Measurements from ENCODE around the gene SCMH1.

The SCMH1 gene

DNA sequence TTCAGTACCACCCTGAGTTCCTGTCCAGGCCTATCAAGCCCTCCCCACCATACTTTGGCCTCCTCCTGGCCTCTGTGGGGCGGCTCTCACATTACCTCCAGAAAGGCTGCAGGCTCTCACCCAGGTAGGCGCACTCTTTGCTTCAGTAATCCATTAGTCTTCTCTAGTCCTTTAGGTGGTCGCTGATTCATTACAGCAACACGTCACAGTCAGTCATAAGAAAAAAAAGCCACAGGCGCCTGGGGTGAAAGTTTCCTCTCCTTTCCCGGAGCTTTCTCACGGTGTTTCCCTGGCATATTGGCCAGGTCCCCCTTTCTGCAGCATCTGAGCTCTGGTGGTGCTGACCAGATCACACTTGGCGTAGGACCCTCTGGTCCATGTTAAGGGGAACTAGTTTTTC is 232.6 kb downstream of the SCMH1 start:
- DNase-seq (ENCODE audit: low read depth in 2 of 2, low spot score in 1 of 2): no peak

GRCh38 chr1:41006942-41007865 is 234.9 kb downstream of the SCMH1 start:
- DNase-seq (ENCODE audit: low read depth in 2 of 2, low spot score in 1 of 2): no peak

GRCh38 chr1:41005876-41006275 is 236.2 kb downstream of the SCMH1 start:
- DNase-seq (ENCODE audit: low read depth in 2 of 2, low spot score in 1 of 2): no peak

DNA sequence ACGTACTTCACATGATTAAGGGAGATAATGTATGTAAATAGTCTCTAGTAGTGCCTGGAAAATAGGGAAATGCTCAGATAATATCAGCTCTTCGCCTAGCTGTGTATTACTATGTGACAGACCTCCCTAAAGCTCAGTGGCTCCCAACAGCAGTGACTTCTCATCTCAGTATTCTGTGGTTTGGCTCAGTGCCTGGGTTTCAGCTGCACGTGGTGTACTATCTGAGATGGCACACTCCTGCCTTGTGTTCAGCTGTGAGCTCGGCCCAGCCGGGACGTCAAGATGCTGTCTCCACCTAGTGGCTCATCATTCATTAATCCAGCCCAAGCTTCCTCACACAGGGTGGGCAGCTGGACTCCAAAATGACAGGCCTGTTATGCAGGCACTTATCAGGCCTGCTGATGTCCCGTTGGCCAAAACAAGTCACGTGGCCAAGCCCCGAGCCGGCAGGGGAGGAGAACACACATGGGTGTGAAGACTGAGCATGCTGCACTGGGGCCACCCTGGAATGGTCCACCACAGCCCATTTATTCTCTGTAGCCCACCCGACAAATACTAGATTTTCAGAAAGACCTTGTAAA is 238.4 kb downstream of the SCMH1 start:
- peak; percentile 68 to 72 for DNase-seq (ENCODE audit: low read depth in 2 of 2, low spot score in 1 of 2)

DNA sequence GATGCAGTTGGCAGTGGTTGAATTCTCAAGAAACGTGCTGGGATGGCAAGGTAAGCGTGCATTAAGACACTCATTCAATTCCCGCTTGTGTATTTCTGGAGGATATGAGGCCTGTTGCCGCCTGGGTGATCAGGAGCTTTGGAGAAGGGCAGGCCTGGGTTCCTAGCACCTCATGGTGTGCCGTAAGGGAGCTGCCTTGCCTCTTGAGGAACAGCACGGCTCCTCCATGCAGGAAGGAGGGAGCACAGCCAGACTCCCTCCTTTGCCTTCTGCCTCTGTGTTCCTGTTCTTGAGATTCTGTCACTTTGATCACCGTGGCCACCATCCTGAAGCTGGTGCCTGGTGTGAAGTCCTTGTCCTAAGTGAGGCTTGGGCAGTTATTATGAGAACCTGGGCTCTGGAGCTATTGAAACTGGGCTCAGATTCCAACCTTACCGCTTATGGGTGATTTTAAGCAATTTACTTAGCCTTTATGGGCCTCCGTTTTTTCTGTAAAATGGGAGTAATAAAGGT is 238.9 kb downstream of the SCMH1 start:
- DNase-seq (ENCODE audit: low read depth in 2 of 2, low spot score in 1 of 2): no peak

GRCh38 chr1:40998668-40999067 is 243.4 kb downstream of the SCMH1 start:
- DNase-seq (ENCODE audit: low read depth in 2 of 2, low spot score in 1 of 2): no peak

- DNase-seq (ENCODE audit: low read depth in 2 of 2, low spot score in 1 of 2): no peak
Observed at GRCh38 chr1:40997096-40997495, 245.0 kb downstream of the SCMH1 start.

DNA sequence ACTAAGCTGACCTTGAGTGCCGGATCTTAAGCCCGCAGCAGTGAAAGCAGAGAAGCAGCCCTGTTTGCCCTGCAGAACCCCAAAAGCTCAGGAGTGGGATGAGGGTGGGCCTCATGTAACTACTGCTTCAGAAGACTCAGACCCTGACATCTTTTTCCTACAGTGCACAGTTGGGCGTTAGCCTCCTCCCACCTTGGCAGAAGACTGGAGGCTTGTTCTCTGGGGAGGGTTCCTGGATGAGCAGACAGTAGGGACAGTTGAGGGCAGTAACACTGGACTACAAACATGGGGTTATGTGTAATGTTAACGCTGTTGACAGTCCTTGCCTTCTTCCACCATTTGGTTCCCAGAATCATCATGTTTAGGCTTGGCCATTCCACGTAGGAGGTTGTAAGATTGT is 253.0 kb downstream of the SCMH1 start:
- no peak for DNase-seq (ENCODE audit: low read depth in 2 of 2, low spot score in 1 of 2)

DNA sequence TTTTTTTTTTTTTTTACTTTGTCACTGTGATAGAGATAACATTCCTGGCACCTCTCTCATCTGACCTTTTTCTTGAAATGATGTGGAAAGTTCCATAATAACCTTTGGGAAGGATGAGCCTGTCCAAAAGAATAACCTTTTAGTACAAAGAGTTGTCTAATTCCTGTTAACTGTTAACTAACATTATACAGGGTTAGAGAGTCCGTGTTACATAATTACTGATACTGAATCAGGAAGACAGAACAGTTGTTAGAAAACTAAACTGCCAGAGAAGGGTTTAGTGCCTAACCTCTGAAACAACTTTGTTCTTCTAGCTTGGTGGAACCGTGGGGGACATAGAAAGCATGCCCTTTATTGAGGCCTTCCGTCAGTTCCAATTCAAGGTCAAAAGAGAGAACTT is 253.8 kb downstream of the SCMH1 start:
- DNase-seq (ENCODE audit: low read depth in 2 of 2, low spot score in 1 of 2): no peak

- DNase-seq (ENCODE audit: low read depth in 2 of 2, low spot score in 1 of 2): no peak
Observed at GRCh38 chr1:40987439-40988276, 254.4 kb downstream of the SCMH1 start.

DNA sequence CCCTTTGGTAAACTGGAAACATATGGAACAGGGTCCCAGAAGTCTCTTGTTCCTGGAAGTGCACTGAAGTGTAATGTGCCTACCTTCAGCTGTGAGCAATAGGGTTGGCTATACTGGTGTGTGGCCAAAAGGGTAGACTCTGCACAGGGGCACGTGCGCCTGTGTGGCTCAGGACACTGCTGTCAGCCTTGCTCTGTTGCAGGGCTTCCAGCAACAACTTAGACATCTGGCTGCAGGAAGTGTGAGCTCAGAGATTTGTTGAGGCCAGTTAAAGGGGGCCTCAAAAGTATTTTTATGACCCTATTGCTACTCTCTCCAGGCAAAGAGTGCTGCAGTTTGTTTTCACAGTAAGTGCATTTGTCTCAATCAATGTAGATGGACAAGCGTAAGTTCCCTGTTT is 255.2 kb downstream of the SCMH1 start:
- no peak for DNase-seq (ENCODE audit: low read depth in 2 of 2, low spot score in 1 of 2)

DNA sequence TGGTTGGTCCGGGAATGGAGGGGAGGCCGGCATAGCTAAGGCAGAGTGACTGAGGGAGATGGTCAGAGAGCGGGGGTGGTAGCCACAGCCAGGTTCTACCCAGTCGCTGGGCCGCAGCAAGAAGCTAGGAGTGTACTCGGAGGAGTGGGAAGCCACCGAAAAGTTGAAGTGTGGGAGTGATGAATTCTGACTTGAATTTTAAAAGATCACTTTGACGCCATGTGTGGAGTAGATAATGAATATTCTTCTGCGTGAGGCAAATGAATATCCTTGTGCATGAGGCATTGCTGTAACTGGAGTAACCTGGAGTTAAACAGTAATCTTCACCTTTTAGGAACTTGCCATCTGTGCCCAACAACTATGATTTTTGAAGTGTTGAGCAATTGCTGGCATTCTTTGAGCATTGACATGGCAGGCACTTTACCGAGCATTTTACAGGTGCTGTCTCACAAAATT is 255.8 kb downstream of the SCMH1 start:
- no peak for DNase-seq (ENCODE audit: low read depth in 2 of 2, low spot score in 1 of 2)

DNA sequence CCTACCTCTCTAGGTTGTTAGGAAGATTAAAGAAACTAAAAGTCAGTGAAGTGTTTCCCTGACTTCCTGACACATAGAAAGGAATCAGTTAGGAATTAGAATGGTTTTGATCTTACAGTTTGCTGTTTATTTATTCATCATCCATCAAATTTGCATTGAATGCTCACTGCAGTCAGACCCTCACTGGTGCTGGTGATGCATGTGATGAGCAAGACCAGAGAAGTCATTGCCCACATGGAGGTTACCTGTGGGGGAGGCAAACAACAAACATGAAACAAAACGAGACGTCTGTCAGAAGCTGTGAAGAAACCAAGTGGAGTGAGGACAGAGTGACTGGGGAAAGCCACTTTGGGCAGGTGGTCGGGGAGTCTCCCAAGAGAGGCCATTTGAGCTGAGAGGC is 256.2 kb downstream of the SCMH1 start:
- no peak for DNase-seq (ENCODE audit: low read depth in 2 of 2, low spot score in 1 of 2)

- no peak for DNase-seq (ENCODE audit: low read depth in 2 of 2, low spot score in 1 of 2)
Observed at GRCh38 chr1:40985161-40985560, 256.9 kb downstream of the SCMH1 start.

GRCh38 chr1:40984531-40984930 is 257.6 kb downstream of the SCMH1 start:
- no peak for DNase-seq (ENCODE audit: low read depth in 2 of 2, low spot score in 1 of 2)

DNA sequence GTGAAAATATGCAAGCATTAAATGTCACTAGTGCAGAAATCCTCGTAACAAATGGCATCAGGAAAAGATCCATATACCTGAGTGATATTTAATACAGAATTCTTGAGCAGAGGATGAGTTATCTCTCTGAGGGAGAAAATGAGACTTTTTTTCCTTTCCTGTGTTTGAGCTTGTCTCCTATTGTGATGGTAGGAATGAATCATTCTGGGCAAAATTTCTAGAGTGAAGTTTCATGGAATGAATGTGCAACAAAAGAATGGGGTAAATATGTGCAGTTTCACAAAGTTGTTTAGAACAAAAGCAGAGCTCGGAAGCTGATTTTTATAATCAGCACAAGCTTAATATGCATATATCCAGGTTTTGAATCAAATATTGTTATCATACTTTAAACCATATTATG is 258.0 kb downstream of the SCMH1 start:
- no peak for DNase-seq (ENCODE audit: low read depth in 2 of 2, low spot score in 1 of 2)

- DNase-seq (ENCODE audit: low read depth in 2 of 2, low spot score in 1 of 2): no peak
Observed at GRCh38 chr1:40983286-40983685, 258.8 kb downstream of the SCMH1 start.

DNA sequence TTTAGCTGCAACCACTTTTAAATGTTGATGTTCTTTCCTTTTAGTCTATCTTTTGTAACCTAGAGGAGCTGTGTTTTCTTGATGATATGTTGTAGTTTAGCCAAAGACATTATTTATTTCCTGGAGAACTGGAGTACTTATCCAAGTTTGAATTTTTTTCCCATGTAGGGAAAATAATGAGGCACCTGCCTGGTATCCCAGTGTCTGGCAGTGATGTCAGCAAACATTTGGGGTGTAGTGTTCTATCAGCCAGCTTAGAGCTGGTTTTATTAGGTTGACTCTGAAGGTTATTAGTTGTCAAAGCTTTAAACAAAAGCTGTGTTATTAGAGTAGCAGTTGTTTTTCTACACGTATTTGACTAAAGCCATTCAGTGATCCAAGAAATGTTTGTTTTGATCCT is 259.4 kb downstream of the SCMH1 start:
- DNase-seq (ENCODE audit: low read depth in 2 of 2, low spot score in 1 of 2): no peak

DNA sequence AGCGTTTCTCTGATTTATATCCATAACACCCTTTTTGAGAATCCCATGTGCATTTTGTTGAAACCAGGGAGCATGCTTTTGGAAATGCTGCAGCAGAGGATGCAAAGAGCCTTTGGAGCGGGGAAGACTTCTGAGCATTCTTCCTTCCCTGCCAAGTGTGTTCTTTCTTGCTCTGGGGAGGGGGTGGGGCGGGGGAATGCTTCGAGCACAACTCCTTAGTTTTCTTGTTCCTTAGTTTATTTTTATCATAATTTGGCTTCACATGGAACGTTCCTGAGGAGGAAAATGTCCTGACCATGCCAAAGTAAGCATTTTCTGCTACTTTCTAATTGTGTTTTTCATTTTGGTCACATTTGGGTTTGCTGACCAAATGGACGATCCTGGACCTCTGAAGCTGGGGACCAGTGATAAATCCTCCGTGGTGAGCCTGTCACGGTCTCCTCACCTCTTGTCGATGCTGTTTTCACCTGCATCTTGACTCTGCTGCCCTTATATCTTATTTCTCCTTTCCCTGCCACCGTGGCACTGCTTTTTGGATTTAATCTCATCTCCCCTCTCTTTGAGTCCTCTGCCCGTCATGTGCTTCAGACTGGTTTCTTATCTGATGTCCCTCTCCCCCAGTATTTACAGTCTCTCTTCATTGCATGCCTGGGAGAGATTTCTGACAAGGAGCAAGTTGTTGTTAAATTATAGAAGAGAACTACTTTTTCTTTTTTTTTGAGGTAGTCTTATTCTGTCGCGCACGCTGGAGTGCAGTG is 260.2 kb downstream of the SCMH1 start:
- no peak for DNase-seq (ENCODE audit: low read depth in 2 of 2, low spot score in 1 of 2)

GRCh38 chr1:40980453-40981121 is 261.5 kb downstream of the SCMH1 start:
- DNase-seq (ENCODE audit: low read depth in 2 of 2, low spot score in 1 of 2): peak; percentile 9 to 30
